GM12875 (cell line): ENCODE results near the gene MINK1.
"Not testable (repeated sequence)": the region's sequence is repeated elsewhere in the genome, so short reads cannot be mapped to it uniquely, and the experiment has no call there.

Source experiments
- H3K4me3 ChIP-seq: one replicate; pipeline ENCODE4 v1.5.1; 2011; ENCODE audit warnings: low read depth, low read length, control low read depth
- TF ChIP-seq, protein P1 (sequence below): IDR thresholded peaks from 2 replicates; pipeline ENCODE4 v1.5.1; 2011; ENCODE audit warnings: low read depth, mild to moderate bottlenecking, control low read depth, inconsistent platforms, low read length, moderate library complexity, borderline replicate concordance; ENCODE audit not compliant: insufficient read depth

Gene MINK1

GRCh38 chr17:4913994-4914393 is 80.9 kb downstream of the MINK1 start:
- TF ChIP-seq, protein P1, sequence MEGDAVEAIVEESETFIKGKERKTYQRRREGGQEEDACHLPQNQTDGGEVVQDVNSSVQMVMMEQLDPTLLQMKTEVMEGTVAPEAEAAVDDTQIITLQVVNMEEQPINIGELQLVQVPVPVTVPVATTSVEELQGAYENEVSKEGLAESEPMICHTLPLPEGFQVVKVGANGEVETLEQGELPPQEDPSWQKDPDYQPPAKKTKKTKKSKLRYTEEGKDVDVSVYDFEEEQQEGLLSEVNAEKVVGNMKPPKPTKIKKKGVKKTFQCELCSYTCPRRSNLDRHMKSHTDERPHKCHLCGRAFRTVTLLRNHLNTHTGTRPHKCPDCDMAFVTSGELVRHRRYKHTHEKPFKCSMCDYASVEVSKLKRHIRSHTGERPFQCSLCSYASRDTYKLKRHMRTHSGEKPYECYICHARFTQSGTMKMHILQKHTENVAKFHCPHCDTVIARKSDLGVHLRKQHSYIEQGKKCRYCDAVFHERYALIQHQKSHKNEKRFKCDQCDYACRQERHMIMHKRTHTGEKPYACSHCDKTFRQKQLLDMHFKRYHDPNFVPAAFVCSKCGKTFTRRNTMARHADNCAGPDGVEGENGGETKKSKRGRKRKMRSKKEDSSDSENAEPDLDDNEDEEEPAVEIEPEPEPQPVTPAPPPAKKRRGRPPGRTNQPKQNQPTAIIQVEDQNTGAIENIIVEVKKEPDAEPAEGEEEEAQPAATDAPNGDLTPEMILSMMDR: no peak
- H3K4me3 ChIP-seq: no peak overlapping the region

GRCh38 chr17:4914551-4914950 is 81.4 kb downstream of the MINK1 start:
- H3K4me3 ChIP-seq: not testable (repeated sequence)

- TF ChIP-seq, protein P1: no peak
Measured at GRCh38 chr17:4919511-4920047, 86.4 kb downstream of the MINK1 start.

GRCh38 chr17:4920351-4921048 is 87.4 kb downstream of the MINK1 start:
- TF ChIP-seq, protein P1: no peak
- H3K4me3 ChIP-seq: no peak overlapping the region

More at GRCh38 chr17:4919511-4920047, 86.4 kb downstream of the MINK1 start:
- no peak overlapping the region for H3K4me3 ChIP-seq

- TF ChIP-seq, protein P1: no peak
- no peak overlapping the region for H3K4me3 ChIP-seq
Measured at GRCh38 chr17:4921320-4921719, 88.2 kb downstream of the MINK1 start.

DNA sequence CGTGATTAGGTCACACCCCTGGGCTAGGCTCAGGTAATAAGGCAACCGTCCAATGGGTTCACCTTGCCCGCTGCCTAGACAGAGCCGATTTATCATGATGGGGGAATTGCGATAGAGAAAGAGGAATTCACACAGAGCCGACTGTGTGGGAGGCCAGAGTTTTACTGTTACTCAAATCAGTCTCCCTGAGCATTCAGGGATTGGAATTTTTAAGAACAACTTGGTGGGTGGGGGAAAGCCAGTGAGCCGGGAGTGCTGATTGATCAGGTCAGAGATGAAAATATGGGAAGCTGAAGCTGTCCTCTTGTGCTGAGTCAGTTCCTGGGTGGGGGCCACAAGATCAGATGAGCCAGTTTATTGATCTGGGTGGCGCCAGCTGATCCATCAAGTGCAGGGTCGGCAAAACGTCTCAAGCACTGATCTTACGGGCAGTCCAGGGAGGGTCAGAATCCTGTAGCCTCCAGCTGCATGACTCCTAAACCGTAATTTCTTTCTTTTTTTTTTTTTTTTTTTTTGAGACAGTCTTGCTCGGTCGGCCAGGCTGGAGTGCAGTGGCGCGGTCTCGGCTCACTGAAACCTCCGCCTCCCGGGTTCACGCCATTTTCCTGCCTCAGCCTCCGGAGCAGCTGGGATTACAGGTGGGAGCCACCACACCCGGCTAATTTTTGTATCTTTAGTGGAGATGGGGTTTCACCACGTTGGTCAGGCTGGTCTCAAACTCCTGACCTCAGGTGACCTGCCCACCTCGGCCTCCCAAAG is 93.6 kb downstream of the MINK1 start:
- not testable (repeated sequence) for H3K4me3 ChIP-seq

GRCh38 chr17:4928881-4929280 is 95.7 kb downstream of the MINK1 start:
- H3K4me3 ChIP-seq: no peak overlapping the region
- TF ChIP-seq, protein P1: no peak

GRCh38 chr17:4931963-4932362 is 98.8 kb downstream of the MINK1 start, which contains the start of gene GP1BA:
GP1BA (plus strand) TSS chr17:4932277; CDS start chr17:4932605, 328 bp downstream.
- TF ChIP-seq, protein P1: no peak

More at GRCh38 chr17:4931963-4932362, 98.8 kb downstream of the MINK1 start, which contains the start of gene GP1BA:
- no peak within 1 kb of the TSS for H3K4me3 ChIP-seq
